Heart left ventricle (tissue), 13 donors: ENCODE results near the gene TNS3.

Experiments
- CTCF ChIP-seq, 12 donors: fragments of 200-600 bp; sonication (generic) in 4 of 12; IDR thresholded peaks; one replicate each; pipeline versions ENCODE4 v1.5.0 to v1.8.0; 2018 to 2022; ENCODE audit warnings: antibody characterized with exemption in 12 of 12, mild to moderate bottlenecking in 5 of 12
- POLR2A ChIP-seq, 2 donors: fragments of 450-650 bp; IDR thresholded peaks; one replicate each; pipeline ENCODE4 v1.6.1; 2017; ENCODE audit warnings: antibody characterized with exemption in 2 of 2, mild to moderate bottlenecking in 2 of 2, moderate library complexity in 2 of 2
- donor health status: ischemic (EF 13 %, LVEDD 7.1; RV severe dilation, severe dysfunction).
- donor health status: DM: no; HTN: yes; CAD: no.
- donor health status: DM: no; HTN: no; CAD: no.
- donor health status: ischemic (EF 25% LVEDD 6.9; RV normal size, moderate dysfunction).
- donor health status: ischemic (EF 25% LVEDD 5.7; RV mildly dilated, moderate dysfunction).
- donor health status: ischemic (EF 35%, LVEDD 5.7; RV mildly dilated, moderate dysfunction).
- donor health status: nonischemic (EF 11% LVEDD 7.7; RV severe dilation, severe dysfunction).
- donor health status: DM: yes; HTN: yes; CAD: no.
- donor health status: PGD.
- donor health status: ischemic (EF 29% LVEDD 5.4; RV normal size, mild dysfunction).
- donor health status: nonischemic (EF 23%, LVEDD 6.1; RV moderate dilation, normal function).

- TF ChIP-seq CTCF (IDR thresholded peaks at IDR 0.05): no peak
- no peak for TF ChIP-seq POLR2A (IDR thresholded peaks at IDR 0.05)
Observed at GRCh38 chr7:47310020-47310419, 271.9 kb downstream of the TNS3 start.
